BLaER1 (cell line): ENCODE measurements around the gene C1orf122.
A peak's percentile ranks its signal among the peaks of the same experiment; 100 is the strongest.
"Not testable (repeated sequence)": the region's sequence is repeated elsewhere in the genome, so short reads cannot be mapped to it uniquely, and the experiment has no call there.

Source experiments
- H3K27ac ChIP-seq: shearing (Covaris generic); formaldehyde crosslinking; 2 replicates; pipeline ENCODE4 v1.8.1; 2022
- H3K27me3 ChIP-seq: shearing (Covaris generic); formaldehyde crosslinking; 2 replicates; pipeline ENCODE4 v1.8.1; 2022
- H3K36me3 ChIP-seq: shearing (Covaris generic); formaldehyde crosslinking; 2 replicates; pipeline ENCODE4 v1.8.1; 2022
- H3K4me1 ChIP-seq: shearing (Covaris generic); formaldehyde crosslinking; 2 replicates; pipeline ENCODE4 v1.8.1; 2022
- H3K4me2 ChIP-seq: shearing (Covaris generic); formaldehyde crosslinking; 2 replicates; pipeline ENCODE4 v1.8.1; 2022
- H3K4me3 ChIP-seq: shearing (Covaris generic); formaldehyde crosslinking; 2 replicates; pipeline ENCODE4 v1.8.1; 2022
- H3K9ac ChIP-seq: shearing (Covaris generic); formaldehyde crosslinking; 2 replicates; pipeline ENCODE4 v1.8.1; 2022
- H3K9me3 ChIP-seq: shearing (Covaris generic); formaldehyde crosslinking; 2 replicates; pipeline ENCODE4 v1.8.1; 2022
- H4K20me1 ChIP-seq: shearing (Covaris generic); formaldehyde crosslinking; 2 replicates; pipeline ENCODE4 v1.8.1; 2022
- Cebpa-rat ChIP-seq: shearing (Covaris generic); IDR thresholded peaks from 2 replicates; pipeline ENCODE4 v1.8.1; 2022

The C1orf122 gene

DNA sequence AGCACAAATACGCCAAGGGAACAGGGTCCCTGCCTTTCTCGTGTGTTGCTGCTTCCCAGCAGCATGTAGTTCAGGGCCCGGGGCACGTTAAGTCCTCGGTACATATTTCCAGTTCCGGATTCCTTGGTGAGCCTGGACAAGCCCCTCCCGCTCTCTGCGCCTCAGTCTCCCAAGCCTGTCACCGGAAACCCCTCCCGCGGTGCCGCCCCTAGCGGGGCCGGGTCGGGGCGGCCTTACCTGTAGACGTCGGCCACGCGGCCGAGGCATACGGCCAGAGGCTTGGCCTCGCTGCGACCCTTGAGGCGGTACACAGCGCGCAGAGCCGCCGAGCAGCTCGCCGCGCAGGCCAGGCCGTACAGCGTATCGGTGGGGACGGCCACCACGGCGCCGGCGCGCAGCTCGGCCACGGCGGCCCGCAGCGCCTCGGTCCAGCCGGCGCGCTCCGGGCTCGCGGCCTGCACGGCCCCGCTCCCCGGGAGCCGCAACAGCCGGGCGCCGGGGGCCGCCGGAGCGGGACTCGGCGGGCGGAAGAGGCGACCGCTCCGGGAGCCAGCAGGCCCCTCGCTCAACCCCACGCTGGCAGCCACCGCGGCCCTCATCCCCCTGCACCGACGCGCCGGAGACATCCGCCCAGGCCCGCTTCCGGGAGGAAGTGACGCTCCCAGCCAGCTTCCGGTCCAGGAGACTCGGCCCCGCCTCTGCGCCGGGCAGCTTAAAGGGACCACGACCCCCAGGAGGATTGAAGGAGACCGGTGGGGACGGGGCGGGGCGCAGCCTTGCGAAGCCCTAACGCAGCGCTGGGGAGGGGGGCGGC lies at the start of gene C1orf122, which contains the start of gene YRDC:
TSS of gene C1orf122 (plus strand) at position 236 of the 814 bp plus-strand sequence. CDS start 615 bp downstream, outside the sequence.
TSS of gene YRDC (minus strand) at position 654 of the 814 bp plus-strand sequence. CDS start at position 626, 28 bp downstream.
- no peak for TF ChIP-seq Cebpa-rat
- peak within 1 kb of the TSS; percentile 99 for H3K27ac ChIP-seq
- peaks cover 50% of the 10 kb centered on the region for H3K36me3 ChIP-seq
- no peaks in the 10 kb centered on the region for H3K9me3 ChIP-seq
- no peaks in the 10 kb centered on the region for H3K27me3 ChIP-seq
- H3K9ac ChIP-seq: peak within 1 kb of the TSS; percentile 99
- H3K4me1 ChIP-seq: peaks cover 24% of the 10 kb centered on the region
- H4K20me1 ChIP-seq: peaks cover 59% of the 10 kb centered on the region
- H3K4me3 ChIP-seq: peak within 1 kb of the TSS; percentile 100
- H3K4me2 ChIP-seq: peak within 1 kb of the TSS; percentile 95

DNA sequence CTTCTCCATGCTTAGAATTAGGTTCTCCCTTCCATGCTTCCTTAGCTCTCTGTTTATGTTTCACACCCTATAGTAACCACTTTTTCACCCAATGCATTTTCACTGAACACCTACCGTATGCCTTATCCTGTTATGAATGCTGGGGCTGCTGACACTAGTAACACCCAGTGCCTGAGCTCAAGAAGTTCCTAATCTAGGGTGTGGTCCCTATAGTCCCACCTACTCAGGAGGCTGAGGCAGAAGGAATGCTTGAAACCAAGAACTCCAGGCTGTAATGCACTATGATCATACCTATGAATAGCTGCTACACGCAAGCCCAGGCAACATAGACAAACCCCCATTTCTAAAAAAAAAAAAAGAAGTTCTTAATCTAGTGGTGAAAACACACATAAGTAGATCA lies 48.1 kb upstream of the C1orf122 start:
- Histone ChIP-seq H3K9me3 (no peaks in the 10 kb centered on the region), H3K4me1 (no peaks in the 10 kb centered on the region), H3K4me2 (no peak overlapping the region), H3K9ac (no peak overlapping the region), H3K27ac (no peak overlapping the region), H3K27me3 (peaks cover 6% of the 10 kb centered on the region; the same call in 1 of the 2 replicates), H3K4me3 (no peak overlapping the region), H3K36me3 (no peaks in the 10 kb centered on the region), H4K20me1 (no peaks in the 10 kb centered on the region)
- no peak for TF ChIP-seq Cebpa-rat

DNA sequence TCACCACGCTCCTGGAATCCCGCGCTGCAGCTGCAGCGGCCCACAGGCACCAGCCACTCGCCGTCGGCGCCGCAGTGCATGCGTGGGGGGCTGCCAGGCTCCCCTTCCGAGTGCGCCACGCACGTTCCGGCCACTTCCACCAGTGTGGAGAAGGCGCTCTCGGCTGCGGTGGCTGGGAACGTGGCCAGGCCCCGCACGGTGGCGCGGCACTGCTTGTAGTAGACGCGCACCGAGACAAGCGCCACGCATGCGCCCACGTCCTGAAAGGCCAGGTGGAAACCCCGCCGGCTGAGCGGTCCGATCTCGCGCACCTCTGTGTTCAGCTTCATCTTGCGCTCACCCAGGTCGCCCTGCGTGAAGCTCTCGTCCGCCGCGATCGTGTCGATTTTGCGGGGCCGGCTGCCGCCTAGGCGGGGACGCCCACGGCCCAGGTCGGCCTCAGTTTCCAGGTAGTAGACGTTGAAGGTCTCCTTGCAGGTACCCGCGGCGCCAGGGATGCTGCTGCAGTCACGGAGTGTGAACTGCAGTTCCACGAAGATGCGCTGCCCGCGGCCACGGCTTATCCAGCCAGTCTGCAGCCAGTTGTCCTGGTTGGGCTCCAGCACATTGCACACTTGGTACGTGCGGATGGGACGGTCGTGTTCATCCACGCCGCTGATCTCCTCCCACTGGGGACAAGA lies 46.0 kb upstream of the C1orf122 start:
- no peaks in the 10 kb centered on the region for H4K20me1 ChIP-seq
- no peak overlapping the region for H3K4me2 ChIP-seq
- no peaks in the 10 kb centered on the region for H3K9me3 ChIP-seq
- no peak for TF ChIP-seq Cebpa-rat
- no peaks in the 10 kb centered on the region for H3K36me3 ChIP-seq
- H3K4me3 ChIP-seq: no peak overlapping the region
- peaks cover 10% of the 10 kb centered on the region; the same call in 1 of the 2 replicates for H3K4me1 ChIP-seq
- H3K27me3 ChIP-seq: peaks cover 27% of the 10 kb centered on the region
- H3K9ac ChIP-seq: no peak overlapping the region
- H3K27ac ChIP-seq: no peak overlapping the region

DNA sequence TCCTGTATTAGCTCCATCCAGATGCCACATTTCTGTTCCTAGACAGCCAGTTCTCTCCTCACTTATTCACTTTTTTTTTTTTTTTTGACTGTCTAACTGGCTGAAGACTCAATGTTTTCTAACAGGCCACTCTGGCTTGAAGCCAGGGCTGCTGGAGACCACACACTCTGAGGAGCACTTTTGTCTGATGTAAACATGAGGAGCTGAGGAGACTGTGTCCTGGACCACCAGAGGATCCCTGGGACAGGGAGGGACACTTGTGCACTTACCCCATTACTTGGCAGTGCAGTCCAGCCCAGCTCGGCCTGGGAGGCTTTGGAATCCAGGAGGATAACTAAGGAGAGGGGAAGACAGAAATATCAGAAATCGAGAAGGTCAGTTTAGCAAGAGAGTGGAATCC lies 45.1 kb upstream of the C1orf122 start:
- Histone ChIP-seq H3K9ac (no peak overlapping the region), H3K4me1 (peaks cover 15% of the 10 kb centered on the region; the same call in 1 of the 2 replicates), H3K9me3 (no peaks in the 10 kb centered on the region), H3K4me3 (no peak overlapping the region), H3K36me3 (no peaks in the 10 kb centered on the region), H3K4me2 (no peak overlapping the region), H3K27ac (no peak overlapping the region), H4K20me1 (no peaks in the 10 kb centered on the region), H3K27me3 (peaks cover 37% of the 10 kb centered on the region)
- no peak for TF ChIP-seq Cebpa-rat

DNA sequence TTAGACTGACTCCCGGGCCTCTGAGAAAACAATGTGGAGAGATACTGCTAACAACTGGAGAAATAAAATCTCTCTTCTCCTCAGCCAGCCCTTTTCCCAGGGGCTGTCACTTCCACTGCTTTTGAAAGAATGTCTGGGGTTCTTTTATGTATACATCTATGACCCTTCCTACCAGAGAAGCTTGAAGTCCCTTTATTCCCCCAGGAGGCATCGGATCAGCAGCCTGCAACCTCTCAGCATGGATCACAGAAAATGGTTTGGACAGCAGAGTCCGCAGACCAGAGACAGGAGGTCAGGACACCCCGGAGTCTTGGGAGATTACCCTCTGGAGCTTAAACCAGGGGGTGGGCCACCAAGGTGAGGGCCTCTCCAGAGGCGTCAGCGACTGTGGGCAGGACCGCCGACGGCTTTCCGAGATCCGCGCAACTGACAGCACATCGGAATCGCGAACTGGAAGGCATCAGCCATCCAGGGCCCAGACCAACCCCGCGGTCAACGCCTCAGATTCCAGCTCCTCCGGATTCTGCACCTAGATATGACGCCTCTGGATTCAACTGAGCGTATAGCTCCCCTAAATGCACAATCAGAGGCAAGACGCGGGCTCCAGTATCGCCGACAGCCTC lies 43.7 kb upstream of the C1orf122 start:
- no peak for TF ChIP-seq Cebpa-rat
- Histone ChIP-seq H3K9ac (no peak overlapping the region), H3K4me3 (no peak overlapping the region), H4K20me1 (no peaks in the 10 kb centered on the region), H3K27me3 (peaks cover 45% of the 10 kb centered on the region), H3K4me2 (no peak overlapping the region), H3K36me3 (no peaks in the 10 kb centered on the region), H3K27ac (no peak overlapping the region), H3K4me1 (peaks cover 15% of the 10 kb centered on the region; the same call in 1 of the 2 replicates), H3K9me3 (no peaks in the 10 kb centered on the region)

DNA sequence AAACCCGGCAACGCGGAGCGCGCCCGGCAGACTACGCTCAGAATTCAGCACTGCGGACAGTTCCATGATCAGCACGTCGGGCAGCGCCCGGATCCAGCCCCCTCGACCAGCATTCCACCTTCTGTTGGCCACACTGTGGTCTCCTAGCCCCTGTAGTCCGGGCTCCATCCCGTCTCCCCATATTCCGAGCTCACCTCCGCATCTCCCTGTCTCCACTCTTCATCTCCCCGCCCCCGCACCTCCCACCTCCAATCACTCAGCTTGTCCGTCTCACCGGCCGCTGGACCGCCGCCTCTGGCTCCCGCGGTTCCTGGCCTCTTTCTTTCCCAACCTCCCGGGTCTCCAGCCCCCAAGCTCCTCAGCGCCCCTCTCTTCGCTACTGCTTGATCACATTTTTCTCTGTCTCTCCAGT lies 43.2 kb upstream of the C1orf122 start:
- Histone ChIP-seq H3K9ac (no peak overlapping the region), H3K27me3 (peaks cover 50% of the 10 kb centered on the region), H3K27ac (no peak overlapping the region), H3K9me3 (no peaks in the 10 kb centered on the region), H3K4me1 (peaks cover 15% of the 10 kb centered on the region; the same call in 1 of the 2 replicates), H3K36me3 (no peaks in the 10 kb centered on the region), H3K4me2 (no peak overlapping the region), H4K20me1 (no peaks in the 10 kb centered on the region), H3K4me3 (no peak overlapping the region)
- TF ChIP-seq Cebpa-rat: no peak

DNA sequence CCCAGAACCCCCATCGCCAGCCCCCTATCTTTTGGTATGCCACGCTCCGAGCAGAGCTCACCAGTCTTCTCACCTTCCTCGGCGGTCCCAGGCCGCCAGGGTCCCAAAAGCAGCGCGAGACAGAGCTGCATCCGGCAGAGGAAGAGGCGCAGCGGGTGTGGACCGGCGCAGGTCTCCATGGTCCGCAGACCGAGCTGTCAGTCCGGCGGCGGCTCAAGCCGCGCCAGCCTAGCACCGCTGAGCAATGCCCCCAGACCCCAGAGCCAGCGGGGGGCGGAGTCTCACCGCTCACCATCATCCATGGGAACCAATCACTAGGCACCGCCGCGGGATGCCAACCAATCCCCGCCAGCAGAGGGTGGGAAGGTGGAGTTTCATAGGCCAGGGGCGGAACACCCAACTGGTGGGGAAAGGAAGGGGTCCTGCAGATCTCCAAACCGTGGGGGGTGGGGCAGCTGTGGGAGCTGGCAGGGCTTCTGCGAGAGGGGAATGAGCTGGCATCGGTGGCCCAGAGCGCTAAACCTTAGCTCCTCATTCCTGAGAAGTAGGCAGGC lies 42.6 kb upstream of the C1orf122 start, which contains the start of gene EPHA10:
TSS of gene EPHA10 (minus strand) at position 233 of the 554 bp plus-strand sequence. CDS start at position 179, 54 bp downstream.
- TF ChIP-seq Cebpa-rat: no peak
- H3K9ac ChIP-seq: no peak within 1 kb of the TSS
- peaks cover 51% of the 10 kb centered on the region for H3K27me3 ChIP-seq
- no peak within 1 kb of the TSS for H3K4me3 ChIP-seq
- peaks cover 15% of the 10 kb centered on the region; the same call in 1 of the 2 replicates for H3K4me1 ChIP-seq
- H4K20me1 ChIP-seq: no peaks in the 10 kb centered on the region
- H3K36me3 ChIP-seq: no peaks in the 10 kb centered on the region
- no peaks in the 10 kb centered on the region for H3K9me3 ChIP-seq
- no peak within 1 kb of the TSS for H3K4me2 ChIP-seq
- H3K27ac ChIP-seq: no peak within 1 kb of the TSS

DNA sequence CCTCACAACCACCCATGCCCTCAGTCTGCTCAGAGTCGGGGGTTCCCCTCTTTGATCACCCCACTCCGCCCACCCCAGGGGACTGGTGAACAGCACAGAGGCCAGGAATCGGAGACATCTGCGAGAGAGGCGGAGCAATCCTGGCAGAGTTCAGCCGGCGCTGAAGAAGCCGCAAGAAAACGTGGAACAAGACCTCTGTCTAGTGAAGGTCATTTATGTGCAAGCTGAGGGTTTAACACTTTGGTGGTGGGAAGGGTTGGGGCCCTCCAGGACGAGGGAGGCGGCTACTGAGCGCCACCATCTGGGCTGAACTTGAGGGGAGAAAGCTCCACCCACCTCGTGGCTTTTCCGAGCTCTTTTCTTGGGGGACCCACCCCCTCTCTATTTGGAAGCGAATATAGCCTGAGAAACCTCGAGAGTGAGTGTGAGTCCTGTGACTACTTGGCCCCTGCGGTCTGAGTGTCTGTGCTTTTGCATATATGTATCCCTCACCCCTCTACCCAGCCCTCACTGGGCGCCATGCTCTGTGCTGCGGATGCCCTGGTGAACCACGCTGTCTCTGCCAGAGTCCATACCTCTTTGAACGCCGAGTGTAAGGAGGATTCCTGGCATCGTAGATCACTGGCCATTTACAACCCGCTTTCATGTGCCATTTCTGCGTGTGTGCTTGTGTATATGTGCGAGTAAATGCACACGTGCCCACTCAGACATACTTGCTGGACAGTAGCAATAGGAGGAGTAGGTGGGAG lies 41.5 kb upstream of the C1orf122 start:
- H3K4me3 ChIP-seq: no peak overlapping the region
- H3K27ac ChIP-seq: no peak overlapping the region
- peaks cover 51% of the 10 kb centered on the region for H3K27me3 ChIP-seq
- H4K20me1 ChIP-seq: no peaks in the 10 kb centered on the region
- H3K9ac ChIP-seq: no peak overlapping the region
- H3K4me2 ChIP-seq: no peak overlapping the region
- TF ChIP-seq Cebpa-rat: no peak
- no peaks in the 10 kb centered on the region for H3K9me3 ChIP-seq
- H3K4me1 ChIP-seq: peaks cover 15% of the 10 kb centered on the region; the same call in 1 of the 2 replicates
- no peaks in the 10 kb centered on the region for H3K36me3 ChIP-seq

DNA sequence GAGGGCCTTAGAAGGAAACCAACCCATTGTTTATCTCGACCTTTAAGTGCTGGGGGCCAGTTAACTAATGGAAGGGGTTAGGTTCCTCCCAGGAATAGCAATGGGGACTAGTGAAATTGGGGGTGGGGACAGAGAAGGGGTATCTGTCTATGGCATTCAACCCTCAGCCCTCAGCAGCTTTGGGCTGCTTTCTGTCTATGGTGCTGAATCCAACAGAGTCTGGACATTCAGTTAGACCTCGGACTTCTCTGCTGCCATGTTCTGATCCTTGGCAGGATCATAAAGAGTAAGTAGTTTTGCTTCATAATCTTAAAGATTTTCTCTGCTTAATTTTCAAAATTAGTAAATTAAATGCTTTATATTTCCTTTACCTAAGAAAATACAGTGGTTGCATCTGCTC lies 40.1 kb upstream of the C1orf122 start:
- H3K27ac ChIP-seq: no peak overlapping the region
- peaks cover 15% of the 10 kb centered on the region; the same call in 1 of the 2 replicates for H3K4me1 ChIP-seq
- H3K4me3 ChIP-seq: no peak overlapping the region
- peaks cover 51% of the 10 kb centered on the region for H3K27me3 ChIP-seq
- no peaks in the 10 kb centered on the region for H4K20me1 ChIP-seq
- H3K36me3 ChIP-seq: no peaks in the 10 kb centered on the region
- H3K9ac ChIP-seq: no peak overlapping the region
- no peak for TF ChIP-seq Cebpa-rat
- H3K4me2 ChIP-seq: no peak overlapping the region
- H3K9me3 ChIP-seq: no peaks in the 10 kb centered on the region

DNA sequence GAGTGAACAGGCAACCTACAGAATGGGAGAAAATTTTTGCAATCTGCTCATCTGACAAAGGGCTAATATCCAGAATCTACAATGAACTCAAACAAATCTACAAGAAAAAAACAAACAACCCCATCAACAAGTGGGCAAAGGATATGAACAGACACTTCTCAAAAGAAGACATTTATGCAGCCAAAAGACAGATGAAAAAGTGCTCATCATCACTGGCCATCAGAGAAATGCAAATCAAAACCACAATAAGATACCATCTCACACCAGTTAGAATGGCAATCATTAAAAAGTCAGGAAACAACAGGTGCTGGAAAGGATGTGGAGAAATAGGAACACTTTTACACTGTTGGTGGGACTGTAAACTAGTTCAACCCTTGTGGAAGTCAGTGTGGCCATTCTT lies 36.1 kb upstream of the C1orf122 start:
- H3K27ac ChIP-seq, H3K4me3 ChIP-seq, H3K9me3 ChIP-seq, H3K9ac ChIP-seq, H3K36me3 ChIP-seq, H4K20me1 ChIP-seq, H3K4me2 ChIP-seq: not testable (repeated sequence)
- H3K27me3 ChIP-seq: peaks cover 26% of the 10 kb centered on the region
- peaks cover 24% of the 10 kb centered on the region for H3K4me1 ChIP-seq
